Measurements from ENCODE around the gene CKS2. TPM values are rescaled to one million over a fixed set of nuclear protein-coding genes. Genes with fewer than 3 reads are reported as not detected.

Gene CKS2
- total RNA-seq, 2 experiments from 2014 or later, result 114 to 126 TPM

- no peaks in the 10 kb centered on the region for H3K9me3 Mint-ChIP-seq
- H3K27ac Mint-ChIP-seq, result no peak overlapping the region
- POLR2A ChIA-PET, result no interaction called here
- no peak overlapping the region for H3K4me3 Mint-ChIP-seq
- peaks cover 43% of the 10 kb centered on the region for H3K36me3 Mint-ChIP-seq
- DNase-seq (no peak), ATAC-seq (ENCODE audit: low read depth) (no peak)
- H3K4me1 Mint-ChIP-seq, result peaks cover 29% of the 10 kb centered on the region
- no peaks in the 10 kb centered on the region for H3K27me3 Mint-ChIP-seq
Observed at GRCh38 chr9:89358376-89358916, 47.5 kb downstream of the CKS2 start.

GRCh38 chr9:89358985-89359384, 48.0 kb downstream of the CKS2 start:
- DNase-seq, result no peak
- Mint-ChIP-seq H3K4me3 (no peak overlapping the region), H3K27ac (no peak overlapping the region), H3K4me1 (peaks cover 29% of the 10 kb centered on the region), H3K9me3 (no peaks in the 10 kb centered on the region), H3K36me3 (peaks cover 39% of the 10 kb centered on the region), H3K27me3 (no peaks in the 10 kb centered on the region)
- no peak for ATAC-seq (ENCODE audit: low read depth)
- POLR2A ChIA-PET, result no interaction called here

GRCh38 chr9:89359751-89360261, 48.8 kb downstream of the CKS2 start:
- ATAC-seq (ENCODE audit: low read depth) (no peak), DNase-seq (no peak)
- POLR2A ChIA-PET, result no interaction called here
- no peaks in the 10 kb centered on the region for H3K9me3 Mint-ChIP-seq
- H3K27me3 Mint-ChIP-seq, result no peaks in the 10 kb centered on the region
- H3K27ac Mint-ChIP-seq, result peak overlapping the region; percentile 51
- peaks cover 38% of the 10 kb centered on the region for H3K36me3 Mint-ChIP-seq
- H3K4me3 Mint-ChIP-seq, result no peak overlapping the region
- peaks cover 29% of the 10 kb centered on the region for H3K4me1 Mint-ChIP-seq

- ATAC-seq (ENCODE audit: low read depth), result no peak
- Mint-ChIP-seq H3K4me3 (no peak overlapping the region), H3K36me3 (peaks cover 35% of the 10 kb centered on the region), H3K27me3 (no peaks in the 10 kb centered on the region), H3K9me3 (no peaks in the 10 kb centered on the region), H3K27ac (no peak overlapping the region), H3K4me1 (peaks cover 29% of the 10 kb centered on the region)
- no peak for DNase-seq
- POLR2A ChIA-PET, result no interaction called here
Observed at GRCh38 chr9:89360465-89360864, 49.5 kb downstream of the CKS2 start.

- no peak for DNase-seq
- peaks cover 33% of the 10 kb centered on the region for H3K36me3 Mint-ChIP-seq
- no peak overlapping the region for H3K27ac Mint-ChIP-seq
- H3K9me3 Mint-ChIP-seq, result no peaks in the 10 kb centered on the region
- no peak overlapping the region for H3K4me3 Mint-ChIP-seq
- ATAC-seq (ENCODE audit: low read depth), result no peak
- H3K27me3 Mint-ChIP-seq, result no peaks in the 10 kb centered on the region
- POLR2A ChIA-PET, result interaction anchor here (1.6 kb wide), 1 partner anchor 88 kb away, joined by 3 read pairs; no protein-coding TSS in a partner anchor
- peaks cover 29% of the 10 kb centered on the region for H3K4me1 Mint-ChIP-seq
Observed at GRCh38 chr9:89361031-89361430, 50.0 kb downstream of the CKS2 start.

GRCh38 chr9:89361816-89362646, 51.0 kb downstream of the CKS2 start:
- ATAC-seq (ENCODE audit: low read depth), result no peak
- POLR2A ChIA-PET, result interaction anchor here (1.6 kb wide), 1 partner anchor 87 kb away, joined by 3 read pairs; no protein-coding TSS in a partner anchor
- H3K27ac Mint-ChIP-seq, result no peak overlapping the region

GRCh38 chr9:89362647-89363310, 51.8 kb downstream of the CKS2 start:
- Mint-ChIP-seq H3K9me3 (no peaks in the 10 kb centered on the region), H3K36me3 (peaks cover 25% of the 10 kb centered on the region), H3K27ac (no peak overlapping the region), H3K27me3 (no peaks in the 10 kb centered on the region), H3K4me1 (peaks cover 13% of the 10 kb centered on the region), H3K4me3 (no peak overlapping the region)
- POLR2A ChIA-PET, result no interaction called here
- ATAC-seq (ENCODE audit: low read depth), result no peak
- no peak for DNase-seq

More at GRCh38 chr9:89361816-89362646, 51.0 kb downstream of the CKS2 start:
- H3K36me3 Mint-ChIP-seq, result peaks cover 25% of the 10 kb centered on the region
- H3K27me3 Mint-ChIP-seq, result no peaks in the 10 kb centered on the region
- H3K4me1 Mint-ChIP-seq, result peaks cover 20% of the 10 kb centered on the region
- DNase-seq, result no peak
- H3K9me3 Mint-ChIP-seq, result no peaks in the 10 kb centered on the region
- no peak overlapping the region for H3K4me3 Mint-ChIP-seq

GRCh38 chr9:89363311-89363670, 52.3 kb downstream of the CKS2 start:
- ATAC-seq (ENCODE audit: low read depth) (no peak), DNase-seq (no peak)
- H3K27ac Mint-ChIP-seq, result no peak overlapping the region
- H3K4me3 Mint-ChIP-seq, result no peak overlapping the region
- H3K27me3 Mint-ChIP-seq, result no peaks in the 10 kb centered on the region
- H3K4me1 Mint-ChIP-seq, result peaks cover 14% of the 10 kb centered on the region
- POLR2A ChIA-PET, result no interaction called here
- H3K36me3 Mint-ChIP-seq, result peaks cover 23% of the 10 kb centered on the region
- no peaks in the 10 kb centered on the region for H3K9me3 Mint-ChIP-seq

GRCh38 chr9:89363921-89364665, 53.1 kb downstream of the CKS2 start:
- DNase-seq (no peak), ATAC-seq (ENCODE audit: low read depth) (no peak)
- Mint-ChIP-seq H3K27ac (no peak overlapping the region), H3K4me1 (peaks cover 13% of the 10 kb centered on the region), H3K36me3 (peaks cover 17% of the 10 kb centered on the region), H3K4me3 (no peak overlapping the region), H3K27me3 (no peaks in the 10 kb centered on the region), H3K9me3 (no peaks in the 10 kb centered on the region)
- POLR2A ChIA-PET, result no interaction called here

GRCh38 chr9:89364666-89365531, 53.9 kb downstream of the CKS2 start:
- H3K4me3 Mint-ChIP-seq, result no peak overlapping the region
- POLR2A ChIA-PET, result no interaction called here
- no peaks in the 10 kb centered on the region for H3K27me3 Mint-ChIP-seq
- no peak overlapping the region for H3K27ac Mint-ChIP-seq
- peaks cover 15% of the 10 kb centered on the region for H3K36me3 Mint-ChIP-seq
- peak; percentile 27 for DNase-seq
- ATAC-seq (ENCODE audit: low read depth), result no peak
- peaks cover 11% of the 10 kb centered on the region for H3K4me1 Mint-ChIP-seq
- no peaks in the 10 kb centered on the region for H3K9me3 Mint-ChIP-seq

- Mint-ChIP-seq H3K27me3 (no peaks in the 10 kb centered on the region), H3K27ac (no peak overlapping the region), H3K9me3 (no peaks in the 10 kb centered on the region)
Observed at GRCh38 chr9:89365532-89365912, 54.5 kb downstream of the CKS2 start.

More at GRCh38 chr9:89365532-89365912, 54.5 kb downstream of the CKS2 start:
- Mint-ChIP-seq H3K4me1 (peaks cover 6% of the 10 kb centered on the region), H3K36me3 (peaks cover 9% of the 10 kb centered on the region), H3K4me3 (no peak overlapping the region)
- POLR2A ChIA-PET, result no interaction called here
- DNase-seq (no peak), ATAC-seq (ENCODE audit: low read depth) (no peak)

Data from activated naive CD8-positive, alpha-beta T cell treated with anti-CD3 and anti-CD28 coated beads, Interleukin-2, amount 10 ng/mL, durations not matched to agents 7 days and 5 days (primary cell).